GM21390 (cell line): ENCODE data around the gene ABCF1.
"Not testable (repeated sequence)": the region's sequence is repeated elsewhere in the genome, so short reads cannot be mapped to it uniquely, and the experiment has no call there.

Experiments used
- ATAC-seq: cut with Tn5 transposase; IDR thresholded peaks from one replicate; pipeline ENCODE4 v1.9.1; 2021; ENCODE audit not compliant: unreplicated experiment

The ABCF1 gene

DNA sequence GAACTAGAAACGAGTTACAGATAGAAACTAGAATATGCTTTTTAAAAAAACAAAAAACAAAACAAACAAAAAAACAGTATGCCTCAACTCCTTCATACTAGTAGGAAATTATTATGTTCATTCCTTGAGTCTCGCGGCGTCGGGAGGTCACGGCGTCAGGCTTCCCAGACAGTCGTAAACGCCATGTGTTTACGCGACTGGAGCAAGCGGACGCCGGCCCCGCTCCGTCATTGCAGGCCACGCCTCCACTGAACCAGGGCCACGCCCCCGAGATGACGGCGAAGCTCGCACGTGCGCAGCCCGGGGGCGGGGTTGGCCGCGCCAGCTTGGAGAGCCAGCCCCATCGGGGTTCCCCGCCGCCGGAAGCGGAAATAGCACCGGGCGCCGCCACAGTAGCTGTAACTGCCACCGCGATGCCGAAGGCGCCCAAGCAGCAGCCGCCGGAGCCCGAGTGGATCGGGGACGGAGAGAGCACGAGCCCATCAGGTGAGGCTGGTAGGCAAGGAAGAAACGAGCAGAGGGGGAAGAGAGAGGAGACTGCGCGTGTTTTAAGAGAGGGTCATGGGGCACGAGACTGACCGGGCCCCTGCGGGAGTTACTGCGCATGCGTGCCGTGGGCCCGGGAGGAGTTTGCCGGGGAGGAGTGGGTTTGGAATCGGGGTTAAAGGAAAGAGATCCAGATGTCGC, at the start of gene ABCF1:
TSS of gene ABCF1 (plus strand) at position 368 of the 687 bp plus-strand sequence. CDS start at position 414, 46 bp downstream.
- ATAC-seq, result peak; percentile 95

DNA sequence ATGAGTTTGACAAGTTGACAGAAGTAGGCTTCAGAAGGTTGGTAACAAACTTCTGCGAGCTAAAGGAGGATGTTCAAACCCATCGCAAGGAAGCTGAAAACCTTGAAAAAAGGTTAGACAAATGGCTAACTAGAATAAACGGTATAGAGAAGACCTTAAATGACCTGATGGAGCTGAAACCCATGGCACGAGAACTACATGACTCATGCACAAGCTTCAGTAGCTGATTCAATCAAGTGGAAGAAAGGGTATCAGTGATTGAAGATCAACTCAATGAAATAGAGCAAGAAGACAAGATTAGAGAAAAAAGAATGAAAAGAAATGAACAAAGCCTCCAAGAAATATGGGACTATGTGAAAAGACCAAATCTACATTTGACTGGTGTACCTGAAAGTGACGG, 49.3 kb upstream of the ABCF1 start:
- ATAC-seq, result not testable (repeated sequence)

DNA sequence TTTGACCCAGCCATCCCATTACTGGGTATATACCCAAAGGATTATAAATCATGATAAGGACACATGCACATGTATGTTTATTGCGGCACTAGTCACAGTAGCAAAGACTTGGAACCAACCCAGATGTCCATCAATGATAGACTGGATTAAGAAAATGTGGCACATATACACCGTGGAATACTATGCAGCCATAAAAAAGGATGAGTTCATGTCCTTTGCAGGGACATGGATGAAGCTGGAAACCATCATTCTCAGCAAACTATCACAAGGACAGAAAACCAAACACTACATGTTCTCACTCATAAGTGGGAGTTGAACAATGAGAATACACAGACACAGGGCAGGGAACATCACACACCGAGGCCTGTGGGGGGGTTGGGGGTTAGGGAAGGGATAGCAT, 44.8 kb upstream of the ABCF1 start:
- not testable (repeated sequence) for ATAC-seq

GRCh38 chr6:30529349-30529875, 41.8 kb upstream of the ABCF1 start:
- ATAC-seq, result peak; percentile 65

DNA sequence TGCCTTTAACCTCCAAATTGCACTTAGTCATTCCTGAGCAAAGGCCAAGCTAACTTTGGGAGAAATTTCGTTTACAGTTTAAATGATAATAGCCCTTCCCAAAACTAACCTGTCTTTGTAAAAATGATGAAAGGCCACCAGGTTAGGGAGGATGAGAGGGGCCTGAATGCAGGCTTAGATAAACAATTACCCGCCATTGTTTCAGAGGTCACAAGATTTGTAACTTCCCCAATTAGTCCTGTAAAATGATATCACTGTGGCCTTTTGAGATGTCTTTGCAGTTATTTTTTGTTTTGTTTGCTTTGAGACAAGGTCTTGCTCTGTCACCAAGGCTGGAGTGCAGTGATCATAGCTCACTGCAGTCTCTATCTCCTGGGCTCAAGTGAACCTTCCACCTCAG, 41.2 kb upstream of the ABCF1 start:
- ATAC-seq, result no peak

- ATAC-seq, result no peak
Measured at GRCh38 chr6:30533460-30534294, 37.6 kb upstream of the ABCF1 start.

- no peak for ATAC-seq
Measured at GRCh38 chr6:30537931-30538330, 33.3 kb upstream of the ABCF1 start.

GRCh38 chr6:30541515-30542403, 29.5 kb upstream of the ABCF1 start:
- ATAC-seq, result no peak

- no peak for ATAC-seq
Measured at GRCh38 chr6:30542404-30542725, 28.9 kb upstream of the ABCF1 start.

DNA sequence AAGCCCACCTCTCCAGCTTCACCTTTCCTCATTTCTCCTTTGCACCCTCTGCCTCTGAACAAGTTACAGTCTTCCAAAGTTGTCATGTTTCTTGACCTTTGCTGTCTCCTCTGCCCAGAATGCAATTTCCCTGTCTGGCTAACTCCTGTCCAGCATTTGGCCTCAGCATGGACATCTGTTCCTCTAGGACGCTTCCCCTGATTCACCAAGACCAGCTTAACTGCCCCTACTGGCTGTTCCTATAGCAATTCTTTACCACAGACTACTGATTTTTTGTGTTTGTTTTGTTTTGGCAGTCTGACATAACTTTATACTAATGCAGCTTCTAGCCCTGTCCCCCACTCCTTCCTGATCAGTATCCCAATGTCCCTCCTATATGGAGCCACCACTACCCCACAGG, 28.3 kb upstream of the ABCF1 start:
- no peak for ATAC-seq

- no peak for ATAC-seq
Measured at GRCh38 chr6:30543821-30544220, 27.4 kb upstream of the ABCF1 start.

- no peak for ATAC-seq
Measured at GRCh38 chr6:30544666-30545272, 26.5 kb upstream of the ABCF1 start.

DNA sequence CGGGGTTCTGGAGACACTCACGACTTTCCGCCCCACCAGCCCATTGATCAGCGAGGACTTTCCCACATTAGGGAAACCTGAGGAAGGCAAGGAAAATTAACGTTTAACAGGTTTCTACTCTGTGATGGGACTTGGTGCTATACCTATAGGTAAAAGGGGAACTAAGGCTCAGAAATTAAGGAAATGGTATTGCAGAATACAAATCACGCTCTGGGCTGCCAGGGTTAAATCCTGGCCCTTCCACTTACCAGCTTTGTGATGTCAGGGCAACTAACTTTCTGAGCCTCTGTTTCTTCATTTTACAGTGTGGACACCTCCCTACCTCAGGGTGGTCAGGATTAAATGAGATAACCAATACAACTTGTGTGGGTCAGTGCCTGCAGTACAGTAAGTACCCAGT, 23.8 kb upstream of the ABCF1 start:
- ATAC-seq, result no peak

- ATAC-seq, result no peak
Measured at GRCh38 chr6:30548375-30548774, 22.9 kb upstream of the ABCF1 start.

DNA sequence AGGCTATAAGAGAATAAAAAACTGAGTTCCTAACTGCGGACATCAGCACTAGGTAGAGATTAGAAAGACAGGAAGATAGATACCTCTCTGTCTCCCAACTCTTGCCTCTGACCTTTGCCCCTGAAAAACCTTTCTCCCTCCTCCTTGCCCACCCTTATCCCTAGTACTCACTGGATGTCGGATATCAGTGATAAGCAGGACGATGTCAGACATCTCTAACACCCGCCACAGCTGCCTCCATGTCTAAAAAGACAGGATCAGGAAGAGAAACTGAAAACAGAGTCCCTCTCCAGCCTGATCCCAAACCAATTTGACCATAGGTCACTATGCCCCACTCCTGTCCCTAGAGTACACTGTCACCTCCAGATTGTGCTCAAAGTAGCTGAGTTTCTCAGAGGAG, 16.8 kb upstream of the ABCF1 start:
- no peak for ATAC-seq

DNA sequence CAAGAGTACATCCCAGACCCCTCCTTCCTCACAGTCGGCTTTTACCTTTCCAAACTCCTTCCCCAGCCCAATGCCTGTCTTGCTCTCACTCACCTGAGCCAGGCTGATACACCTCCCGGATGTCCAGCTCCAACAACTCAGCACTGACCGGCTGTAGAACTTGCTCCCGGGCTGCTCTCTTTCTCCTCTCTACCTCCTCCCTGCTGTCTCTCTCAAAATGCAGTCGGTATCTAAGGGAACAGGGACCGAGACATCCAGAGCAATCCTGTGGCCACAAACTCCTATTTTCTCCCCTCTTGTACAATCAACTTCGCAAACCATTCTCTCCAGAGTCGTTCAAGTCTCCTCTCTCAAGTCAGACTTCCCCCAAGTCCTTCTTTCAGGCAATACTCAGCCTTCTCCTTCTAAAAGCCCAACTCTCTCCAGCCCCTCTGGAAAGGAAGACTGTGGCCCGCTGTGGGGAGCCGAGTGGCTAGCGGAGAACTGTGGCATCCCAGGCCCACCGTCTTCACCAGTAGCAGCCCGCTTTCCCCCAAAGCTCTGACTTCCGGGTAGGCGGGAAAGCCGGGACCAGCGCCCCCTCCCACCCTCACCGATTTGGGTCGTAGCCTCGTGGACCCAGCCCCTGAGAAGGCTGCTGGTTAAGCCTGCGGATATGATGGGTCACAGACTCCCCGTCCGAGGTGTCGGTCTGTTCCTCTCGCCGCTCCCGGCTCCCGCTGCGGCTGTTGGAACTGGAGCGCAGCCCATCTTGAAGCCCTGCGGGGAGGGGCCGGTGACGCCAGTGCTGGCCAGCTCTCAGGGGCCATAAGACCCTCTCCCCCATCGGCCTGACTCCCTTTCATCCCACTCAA, 16.1 kb upstream of the ABCF1 start:
- ATAC-seq, result no peak

GRCh38 chr6:30555816-30556065, 15.5 kb upstream of the ABCF1 start:
- ATAC-seq, result no peak

DNA sequence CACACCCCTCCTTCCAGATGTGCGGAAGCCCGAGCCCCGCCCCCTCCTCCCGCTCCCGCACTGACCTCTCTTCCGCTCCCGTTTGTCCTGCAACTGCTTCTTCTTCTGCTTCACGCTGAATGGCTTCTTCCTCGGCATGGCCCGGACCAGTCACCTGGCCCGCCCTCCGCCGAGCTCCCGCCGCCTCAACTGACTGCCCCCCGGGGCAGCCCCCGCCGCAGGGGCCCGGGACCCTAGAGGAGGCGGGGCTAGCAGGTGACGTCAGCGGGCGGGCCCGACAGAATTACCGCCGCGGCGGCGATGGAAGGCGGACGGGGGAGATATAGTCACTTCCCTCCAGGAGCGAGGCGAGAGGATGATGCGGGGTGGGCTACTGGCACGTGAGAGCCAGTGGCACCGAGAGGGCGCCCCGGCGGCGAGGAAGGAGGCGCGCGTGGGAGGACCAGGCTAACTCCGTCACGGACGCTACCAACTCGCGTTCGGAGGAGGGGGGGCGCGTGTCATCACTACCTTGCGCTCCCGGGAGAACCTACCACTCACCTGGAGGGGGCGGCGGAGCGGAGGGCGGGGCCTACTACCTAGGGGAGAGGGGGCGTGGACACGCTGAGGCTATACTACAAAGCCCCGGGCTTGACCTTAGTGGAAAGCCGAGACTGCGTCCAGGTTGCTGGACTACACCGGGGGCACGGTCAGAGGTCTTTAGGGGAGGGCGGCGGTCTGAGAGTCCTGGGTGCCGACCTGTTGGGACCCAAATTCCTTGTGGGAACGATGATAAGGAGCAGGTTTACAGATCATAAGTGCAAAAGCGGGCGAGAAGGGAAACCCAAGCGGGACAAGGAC, 15.0 kb upstream of the ABCF1 start, which contains the start of gene GNL1:
TSS of gene GNL1 (minus strand) at position 424 of the 840 bp plus-strand sequence. CDS start at position 138, 286 bp downstream.
- peak; percentile 75 for ATAC-seq
